Lung (tissue), 13 donors: ENCODE measurements around the gene AMOTL2. TPM values are rescaled to one million over a fixed set of nuclear protein-coding genes. Genes with fewer than 3 reads are reported as not detected.
A peak's percentile ranks its signal among the peaks of the same experiment; 100 is the strongest.

ENCODE experiments used
- ATAC-seq: fragments of 200-7000 bp; cut with Tn5 transposase; one replicate; pipeline ENCODE4 v1.9.1; 2020; ENCODE audit warnings: moderate number of reproducible peaks; ENCODE audit not compliant: insufficient read depth, low FRiP score
- DNase-seq, 3 donors: peaks; one replicate each; pipeline ENCODE4 v3.0.0-alpha.2; 2013 to 2017
- H3K27ac ChIP-seq, 2 donors: one replicate each; pipeline ENCODE4 v1.5.1; 2013; ENCODE audit warnings: mild to moderate bottlenecking in 2 of 2, moderate library complexity in 2 of 2, control low read depth in 1 of 2, inconsistent platforms in 1 of 2, low read depth in 1 of 2, low read length in 1 of 2
- H3K27me3 ChIP-seq, 3 donors: one replicate each; pipeline ENCODE4 v1.5.1; 2013; ENCODE audit warnings: low read length in 2 of 3; ENCODE audit not compliant: control insufficient read depth in 3 of 3, insufficient read depth in 3 of 3
- H3K36me3 ChIP-seq, 4 donors: one replicate each; pipeline ENCODE4 v1.5.1; 2013; ENCODE audit warnings: low read length in 4 of 4, mild to moderate bottlenecking in 1 of 4, moderate library complexity in 1 of 4; ENCODE audit not compliant: control insufficient read depth in 4 of 4, insufficient read depth in 4 of 4
- H3K4me1 ChIP-seq, 5 donors: one replicate each; pipeline ENCODE4 v1.5.1; 2013; ENCODE audit warnings: low read length in 5 of 5, mild to moderate bottlenecking in 2 of 5, moderate library complexity in 1 of 5; ENCODE audit not compliant: control insufficient read depth in 5 of 5, insufficient read depth in 5 of 5
- H3K4me3 ChIP-seq: one replicate; pipeline ENCODE4 v1.5.1; 2013; ENCODE audit warnings: mild to moderate bottlenecking, control low read depth, moderate library complexity
- H3K9ac ChIP-seq, 2 donors: one replicate each; pipeline ENCODE4 v1.5.1; 2013; ENCODE audit warnings: low read length in 2 of 2, control low read depth in 1 of 2; ENCODE audit not compliant: insufficient read depth in 1 of 2
- H3K9me3 ChIP-seq, 4 donors: one replicate each; pipeline ENCODE4 v1.5.1; 2013; ENCODE audit warnings: low read length in 3 of 4, mild to moderate bottlenecking in 1 of 4, moderate library complexity in 1 of 4; ENCODE audit not compliant: control insufficient read depth in 4 of 4, insufficient read depth in 3 of 4
- CTCF ChIP-seq: IDR thresholded peaks from 2 replicates; pipeline ENCODE4 v1.5.1; 2012; ENCODE audit warnings: mild to moderate bottlenecking; ENCODE audit errors: control extremely low read depth, extremely low read depth
- WGBS, 2 donors: extraction: QIAGEN DNeasy Blood & Tissue Kit; methylation state at CpG; one replicate each; pipeline ENCODE4 v1.1.7; 2013; 5-methylcytosine and 5-hydroxymethylcytosine counted together
- polyA plus RNA-seq, 2 donors: library from polyadenylated mRNA; stranded (reverse); fragments of 200-250 nt; gene quantifications; one replicate each; pipeline ENCODE4 v1.2.1, GENCODE V29; 2013
- small RNA-seq: library from RNA; depleted of rRNA; stranded (forward); fragments of <200 nt; gene quantifications from one replicate; pipeline ENCODE3, GENCODE V24; 2014; ENCODE audit warnings: low replicate concordance
- total RNA-seq, 2 donors: library from RNA; depleted of rRNA in 1 of 2; stranded (reverse); fragments of >200 nt in 1 of 2; gene quantifications; one replicate each; pipeline ENCODE4 v1.2.1, GENCODE V29; 2014 to 2021
- donor health status: control.
- donor health status: control.
- donor health status: Bipolar disorder and iron deficiency.
- donor health status: healthy.
- donor health status: DM: yes; HTN: yes; CAD: no.

Gene AMOTL2
- total and polyA plus RNA-seq, 4 donors = 27.4 to 129 (median 75.9) TPM

DNA sequence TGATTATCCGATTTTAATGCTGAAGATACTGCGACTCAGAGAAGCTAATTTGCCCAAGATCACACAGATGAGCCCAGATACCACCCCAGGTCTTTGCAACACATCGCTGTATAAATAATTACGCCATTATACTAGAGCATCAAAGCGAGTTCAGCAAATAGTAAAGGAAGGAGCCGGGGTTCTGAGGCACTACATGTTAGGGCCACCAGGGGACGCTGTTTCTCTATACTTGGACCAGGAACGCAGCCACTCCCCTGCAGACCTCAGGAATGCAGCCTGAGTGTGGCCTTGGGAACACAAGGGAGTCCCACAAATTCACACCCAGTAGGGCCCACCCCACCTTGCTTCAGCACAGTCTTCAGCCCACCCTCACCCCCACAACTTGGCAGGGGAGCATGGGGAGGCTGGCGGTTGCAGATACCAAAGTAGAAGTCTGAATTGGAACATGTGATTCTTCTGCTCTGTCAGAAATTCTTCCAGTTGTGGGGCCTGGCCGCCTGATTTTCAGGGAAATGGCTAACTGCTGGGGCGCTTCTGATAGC is 65.8 kb downstream of the AMOTL2 start:
- peak; percentile 99 for TF ChIP-seq CTCF
- Histone ChIP-seq H3K9ac (peak overlapping the region in 1 of 2 donors; percentile 83), H3K27ac (peak overlapping the region; percentile 42 to 43), H3K36me3 (no peaks in the 10 kb centered on the region), H3K4me3 (no peak overlapping the region), H3K27me3 (no peaks in the 10 kb centered on the region), H3K4me1 (peaks cover 0 to 14% (median 7%) of the 10 kb centered on the region in 5 donors), H3K9me3 (no peaks in the 10 kb centered on the region)
- ATAC-seq (peak; percentile 64), DNase-seq (peak; percentile 89 to 91 (median 90))
- 10 to 16% methylated on average over 11 of the region's 11 CpGs for WGBS, 2 donors

- no peak overlapping the region for H3K4me3 ChIP-seq
- no peaks in the 10 kb centered on the region for H3K9me3 ChIP-seq
- H3K36me3 ChIP-seq = no peaks in the 10 kb centered on the region
- peaks cover 0 to 19% (median 7%) of the 10 kb centered on the region in 5 donors for H3K4me1 ChIP-seq
- H3K27ac ChIP-seq = no peak overlapping the region
- ATAC-seq = no peak
- H3K9ac ChIP-seq = no peak overlapping the region
- no peaks in the 10 kb centered on the region for H3K27me3 ChIP-seq
- TF ChIP-seq CTCF = no peak
- DNase-seq = no peak
- WGBS, 2 donors = 52 to 57% methylated on average over 2 of the region's 2 CpGs
Measured at GRCh38 chr3:134307425-134307824, 66.8 kb downstream of the AMOTL2 start.

- DNase-seq (no peak), ATAC-seq (no peak)
- Histone ChIP-seq H3K27ac (no peak overlapping the region), H3K9me3 (no peaks in the 10 kb centered on the region), H3K36me3 (no peaks in the 10 kb centered on the region), H3K4me1 (peaks cover 0 to 22% (median 0%) of the 10 kb centered on the region in 5 donors), H3K27me3 (no peaks in the 10 kb centered on the region), H3K4me3 (no peak overlapping the region), H3K9ac (no peak overlapping the region)
- 76 to 89% methylated on average over 7 of the region's 7 CpGs for WGBS, 2 donors
- TF ChIP-seq CTCF = no peak
Measured at GRCh38 chr3:134306320-134306719, 67.9 kb downstream of the AMOTL2 start.

Small RNA genes lying within 50 kb of the gene (small RNA-seq; reads per million reads assigned to genes)
- gene HMGN1P9 (not detected), gene MIR6827 (0.08 reads per million)

Other genes starting within 250 kb of the AMOTL2 start
- 100 to 1,000 TPM in 1 of 2 donors, 10 to 100 TPM in 1; 35.8 to 132 TPM for gene RYK, start 123.6 kb downstream of the AMOTL2 start, total RNA-seq
- 10 to 100 TPM; 22.1 to 22.2 TPM for gene RYK, start 123.6 kb downstream of the AMOTL2 start, polyA plus RNA-seq
- gene ANAPC13, start 111.5 kb upstream of the AMOTL2 start, total RNA-seq = 10 to 100 TPM; 36.9 to 54.9 TPM
- 10 to 100 TPM; 71.3 to 85.2 TPM for gene ANAPC13, start 111.5 kb upstream of the AMOTL2 start, polyA plus RNA-seq
- gene CEP63, start 111.6 kb upstream of the AMOTL2 start, total RNA-seq = 10 to 100 TPM; 18.8 to 50.1 TPM
- gene CEP63, start 111.6 kb upstream of the AMOTL2 start, polyA plus RNA-seq = 10 to 100 TPM; 12.4 to 17.6 TPM